CD4-positive, alpha-beta T cell treated with Interleukin-4 for 1 hour (primary cell): Measurements from ENCODE around the gene TCL1A.
"Not testable (repeated sequence)": the region's sequence is repeated elsewhere in the genome, so short reads cannot be mapped to it uniquely, and the experiment has no call there.

Experiments
- DNase-seq, 2 donors: peaks; one replicate each; pipeline ENCODE4 v3.0.0-alpha.2; 2020 to 2022

TCL1A gene

DNA sequence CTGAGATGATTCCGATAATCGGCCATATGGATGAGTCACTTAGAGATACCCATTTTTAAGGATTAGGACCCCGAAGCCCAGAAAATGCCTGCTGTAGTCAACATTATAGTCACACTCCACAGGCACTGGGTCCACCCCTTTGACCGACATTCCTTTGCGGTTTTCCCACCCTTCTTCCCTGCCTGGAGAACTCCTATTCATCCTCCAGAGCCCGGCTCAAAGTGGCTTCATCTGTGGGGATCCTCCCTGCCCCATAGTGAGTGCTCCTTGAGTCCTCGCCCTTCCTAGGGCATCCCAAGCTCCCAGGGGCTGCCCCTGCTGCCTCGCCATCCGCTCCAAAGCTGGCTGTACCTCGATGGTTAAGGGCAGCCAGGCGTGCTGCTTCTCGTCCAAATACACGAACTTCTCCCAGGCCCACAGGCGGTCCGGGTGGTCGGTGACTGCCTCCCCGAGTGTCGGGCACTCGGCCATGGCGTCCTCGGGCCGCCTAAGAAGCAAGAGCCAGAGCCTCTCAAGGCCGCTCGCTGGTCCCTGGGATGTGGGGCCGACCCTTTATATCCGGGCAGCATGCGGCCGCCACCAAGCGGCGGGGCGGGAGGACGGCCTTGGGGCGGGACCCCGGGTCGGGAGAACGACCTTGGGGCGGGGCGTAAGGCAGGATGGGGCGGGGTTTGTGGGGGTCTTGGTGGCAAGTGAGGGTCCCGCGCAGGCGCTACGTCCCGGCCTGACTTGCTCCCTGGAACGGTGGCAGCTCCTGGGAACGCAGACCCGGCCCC lies at the start of gene TCL1A:
Gene TCL1A, minus strand, starts transcription at position 530 of the 776 bp plus-strand sequence. Its CDS starts 59 bp downstream, at position 471.
- DNase-seq = peak in 1 of 2 donors; percentile 61

- DNase-seq = not testable (repeated sequence)
Observed at GRCh38 chr14:95763032-95763431, 49.1 kb upstream of the TCL1A start.

- no peak for DNase-seq
Observed at GRCh38 chr14:95761436-95761835, 47.5 kb upstream of the TCL1A start.

DNA sequence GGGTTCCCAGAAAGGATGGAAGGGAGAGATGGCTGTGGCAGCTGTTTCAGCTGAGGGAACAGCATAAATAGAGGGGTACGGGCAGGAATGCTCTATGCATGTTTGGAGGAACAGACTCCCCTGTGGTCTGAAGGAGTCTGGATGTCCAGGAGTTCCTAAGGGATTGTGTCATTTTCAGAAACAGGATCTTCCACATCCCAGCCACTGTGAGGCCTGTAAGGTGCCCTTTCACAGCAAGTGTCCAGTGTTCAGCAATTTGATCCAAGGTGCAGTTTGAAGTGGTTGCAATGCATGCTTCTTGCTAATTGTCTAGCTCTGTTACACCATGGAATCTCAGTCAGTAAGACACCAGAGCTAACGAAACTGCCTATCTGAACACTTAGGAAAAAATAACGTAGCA lies 46.7 kb upstream of the TCL1A start:
- no peak for DNase-seq

DNA sequence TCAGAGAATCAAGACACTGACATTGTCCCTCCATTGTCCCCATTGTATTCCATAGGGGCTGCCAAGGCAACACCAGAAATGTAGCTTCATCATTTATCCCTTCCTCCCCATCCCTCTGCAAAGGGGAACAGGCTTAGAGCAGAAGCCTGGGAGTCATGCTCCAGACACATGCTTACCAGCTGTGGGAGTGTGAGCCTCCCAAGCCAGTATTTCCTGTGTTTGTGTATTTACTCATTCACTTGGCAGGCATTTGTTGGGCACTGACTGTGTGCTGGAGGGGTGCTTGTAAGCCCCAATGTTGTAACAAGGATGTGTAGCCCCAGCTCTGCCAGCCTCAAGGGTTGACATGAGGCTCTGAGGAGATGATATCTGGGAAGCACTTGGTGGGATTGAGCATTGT lies 46.0 kb upstream of the TCL1A start:
- DNase-seq = no peak

DNA sequence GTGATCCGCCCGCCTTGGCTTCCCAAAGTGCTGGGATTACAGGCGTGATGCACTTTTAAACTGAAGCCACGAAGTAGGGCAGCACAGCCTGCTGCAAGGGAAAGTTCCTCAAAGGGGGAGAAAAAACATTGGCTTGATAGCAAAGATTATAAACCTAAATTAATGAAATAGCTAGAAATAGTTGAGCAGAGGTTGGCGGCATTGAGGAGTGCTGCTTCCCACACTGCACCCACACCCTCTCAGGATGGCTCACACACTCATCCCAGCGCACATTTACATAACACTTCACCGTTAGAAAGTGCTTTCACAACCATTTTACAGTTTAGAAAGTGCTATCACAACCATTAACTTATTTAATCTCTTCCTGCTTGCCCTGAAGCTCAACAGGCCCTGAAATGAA lies 44.4 kb upstream of the TCL1A start:
- no peak for DNase-seq

DNA sequence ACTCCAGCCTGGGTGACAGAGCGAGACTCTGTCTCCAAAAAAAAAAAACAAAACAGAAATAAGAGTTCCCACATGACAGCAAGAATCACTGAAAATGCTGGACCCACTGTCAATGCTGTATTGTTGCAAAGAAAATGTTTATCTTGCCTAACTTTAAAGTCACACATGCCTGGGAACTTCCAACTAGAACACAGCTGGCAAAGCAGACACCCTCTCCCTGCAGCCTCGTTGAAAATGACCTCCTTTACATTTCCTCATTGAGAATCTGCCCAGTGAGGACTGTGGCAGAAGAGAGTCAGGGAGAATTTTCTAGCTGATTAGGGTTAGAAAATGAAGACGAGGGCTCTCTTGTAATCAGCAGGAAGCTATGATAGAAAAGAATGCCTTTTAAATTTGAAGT lies 42.8 kb upstream of the TCL1A start:
- no peak for DNase-seq

GRCh38 chr14:95756127-95756526 lies 42.2 kb upstream of the TCL1A start:
- no peak for DNase-seq

GRCh38 chr14:95741781-95742180 lies 27.9 kb upstream of the TCL1A start:
- no peak for DNase-seq

DNA sequence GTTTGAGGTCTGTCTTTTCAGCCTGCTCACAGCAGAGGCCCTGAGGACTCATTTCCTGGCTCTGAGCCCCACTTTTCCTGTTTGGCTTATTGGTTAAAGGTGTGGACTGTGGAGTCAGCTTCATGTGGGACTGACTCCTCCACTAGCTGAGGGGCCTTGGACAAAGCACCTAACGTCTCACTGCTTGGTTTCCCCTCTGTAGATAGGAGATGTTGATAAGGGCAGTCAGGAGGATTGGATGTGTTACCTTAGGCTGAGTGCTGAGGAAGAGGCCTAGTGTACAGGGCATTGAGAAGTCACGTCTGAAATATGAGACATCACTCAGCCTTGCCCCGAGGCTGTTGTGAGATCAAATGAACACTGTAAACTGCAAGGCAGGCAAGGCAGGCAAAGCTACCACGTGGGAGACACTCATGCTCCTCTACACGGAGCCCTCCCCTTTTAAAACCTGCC lies 27.1 kb upstream of the TCL1A start:
- DNase-seq = no peak

DNA sequence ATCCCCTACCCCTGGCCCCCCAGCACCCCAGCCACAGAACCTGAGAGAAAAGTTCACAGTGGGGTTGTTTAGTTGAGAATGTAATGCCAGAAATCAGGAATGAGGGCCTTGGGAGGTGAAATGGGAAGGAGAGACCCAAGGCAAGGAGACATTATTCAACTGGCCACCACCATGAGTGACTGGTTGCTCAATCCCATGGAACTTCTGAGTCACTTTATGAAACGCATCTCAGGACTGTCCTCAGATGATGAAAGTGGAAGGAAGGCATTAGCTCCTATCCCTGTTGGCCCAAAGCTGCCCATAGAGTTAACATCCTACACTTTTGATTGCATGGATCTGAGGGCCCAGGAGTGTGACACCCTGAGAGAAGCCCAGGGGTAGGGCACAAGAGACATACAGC lies 25.4 kb upstream of the TCL1A start:
- no peak for DNase-seq

DNA sequence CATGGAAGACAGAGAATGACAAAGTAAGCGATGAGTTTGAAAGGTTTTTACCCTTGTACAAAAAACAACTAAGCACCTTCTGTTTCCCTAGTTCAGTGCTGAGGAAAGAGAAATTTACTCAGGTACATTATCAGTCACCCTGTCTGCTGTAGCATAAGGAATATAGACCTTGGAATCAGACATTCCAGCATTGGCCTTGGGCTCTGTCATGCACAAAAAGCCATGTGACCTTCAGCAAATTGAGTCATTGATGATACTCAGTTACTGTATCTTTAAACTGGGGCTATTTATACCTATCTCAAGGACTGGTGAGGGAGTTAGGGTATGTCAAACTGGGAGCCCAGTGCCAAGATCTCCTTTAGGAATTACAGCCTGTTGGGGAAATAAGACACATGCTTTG lies 19.3 kb upstream of the TCL1A start:
- no peak for DNase-seq

DNA sequence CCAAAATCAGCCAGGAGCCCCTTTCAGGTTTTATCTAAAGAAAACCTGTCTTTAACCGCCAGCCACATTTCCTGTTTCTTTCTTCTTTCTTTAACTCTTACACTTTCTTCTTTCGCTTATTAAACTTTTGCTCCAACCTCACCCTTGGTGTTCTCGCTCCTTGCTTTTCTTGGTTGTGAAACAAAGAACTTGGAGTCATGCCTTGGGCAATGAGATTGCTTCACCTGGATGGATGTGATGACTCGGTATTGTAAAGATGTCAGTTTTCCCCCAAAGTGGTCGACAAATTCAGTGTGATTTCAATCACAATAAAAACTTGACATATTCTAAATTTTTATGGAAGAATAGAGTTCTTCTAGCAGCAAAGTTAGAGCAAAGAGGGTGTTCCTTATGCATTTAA lies 16.2 kb upstream of the TCL1A start:
- DNase-seq = no peak

DNA sequence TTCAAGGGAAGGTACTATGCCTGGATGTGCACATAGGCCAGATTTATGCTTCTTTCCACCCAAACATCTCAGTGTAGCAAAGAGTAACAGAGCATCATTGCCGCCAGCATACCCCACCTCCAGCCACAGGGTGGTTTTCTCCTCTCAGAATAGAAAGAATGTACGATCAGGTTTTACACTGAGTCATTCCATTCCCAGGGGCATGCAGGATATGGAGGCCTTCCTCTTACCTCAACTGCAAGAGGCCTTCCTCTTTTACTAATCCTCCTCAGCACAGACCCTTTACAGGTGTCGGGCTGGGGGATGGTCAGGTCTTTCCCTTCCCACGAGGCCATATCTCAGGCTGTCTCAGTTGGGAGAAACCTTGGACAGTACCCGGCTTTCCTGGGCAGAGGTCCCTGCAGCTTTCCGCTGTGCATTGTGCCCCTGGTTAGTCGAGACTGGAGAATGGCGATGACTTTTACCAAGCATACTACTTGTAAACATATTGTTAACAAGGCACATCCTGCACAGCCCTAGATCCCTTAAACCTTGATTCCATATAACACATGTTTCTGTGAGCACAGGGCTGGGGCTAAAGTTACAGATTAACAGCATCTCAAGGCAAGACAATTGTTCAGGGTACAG lies 15.6 kb upstream of the TCL1A start:
- DNase-seq = not testable (repeated sequence)

- DNase-seq = no peak
Observed at GRCh38 chr14:95727056-95727700, 13.3 kb upstream of the TCL1A start.

DNA sequence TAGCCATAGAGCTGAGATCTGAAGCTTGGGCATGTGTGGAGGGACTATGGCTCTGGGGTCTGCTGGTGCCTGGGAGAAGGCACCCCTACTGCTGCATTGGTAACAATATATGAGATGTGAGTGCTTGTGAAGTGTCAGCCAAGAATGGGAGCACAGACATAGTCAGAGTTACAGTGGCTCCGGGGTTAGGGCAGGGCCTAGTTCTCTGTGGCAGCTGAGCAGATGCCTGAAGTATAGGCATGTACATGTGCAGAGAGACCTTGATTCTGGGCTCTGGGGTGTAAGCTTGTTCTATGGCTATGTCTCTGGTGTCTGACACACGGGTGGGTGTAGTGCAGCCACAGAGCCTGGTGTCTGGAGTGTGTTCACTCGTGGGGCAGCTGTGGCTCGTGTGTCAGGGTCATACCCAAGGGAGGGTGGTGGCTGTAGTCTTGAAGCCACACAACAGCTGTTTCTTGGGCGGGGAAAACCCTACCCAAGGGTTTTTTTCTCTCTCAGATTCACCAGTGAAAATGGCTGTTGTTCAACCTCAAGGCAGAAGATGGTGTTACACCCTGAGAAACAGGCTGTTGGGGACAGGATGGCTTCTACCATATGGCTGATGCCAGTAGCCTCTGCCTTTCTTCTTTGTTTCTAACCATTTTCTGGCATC lies 11.9 kb upstream of the TCL1A start:
- peak in 1 of 2 donors; percentile 44 for DNase-seq

GRCh38 chr14:95722525-95723190 lies 8.7 kb upstream of the TCL1A start:
- DNase-seq = no peak

DNA sequence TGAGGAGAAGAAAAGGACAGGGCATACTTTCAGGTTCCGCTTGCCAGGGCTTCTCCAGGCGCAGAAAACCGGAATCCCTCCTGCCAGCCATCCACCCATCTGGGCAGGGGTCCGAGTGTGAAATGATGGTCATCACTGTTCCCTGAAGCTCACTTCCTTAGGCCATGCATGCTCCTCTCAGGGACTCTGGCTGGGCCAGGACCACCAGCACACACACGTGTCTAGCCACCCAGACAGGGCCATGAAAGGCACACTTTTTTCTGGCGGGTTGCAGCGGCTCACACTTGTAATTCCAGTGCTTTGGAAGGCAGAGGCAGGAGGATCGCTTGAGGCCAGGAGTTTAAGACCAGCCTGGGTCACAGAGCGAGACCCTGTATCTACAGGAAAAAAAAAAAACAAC lies 1.5 kb downstream of the TCL1A start:
- no peak for DNase-seq

DNA sequence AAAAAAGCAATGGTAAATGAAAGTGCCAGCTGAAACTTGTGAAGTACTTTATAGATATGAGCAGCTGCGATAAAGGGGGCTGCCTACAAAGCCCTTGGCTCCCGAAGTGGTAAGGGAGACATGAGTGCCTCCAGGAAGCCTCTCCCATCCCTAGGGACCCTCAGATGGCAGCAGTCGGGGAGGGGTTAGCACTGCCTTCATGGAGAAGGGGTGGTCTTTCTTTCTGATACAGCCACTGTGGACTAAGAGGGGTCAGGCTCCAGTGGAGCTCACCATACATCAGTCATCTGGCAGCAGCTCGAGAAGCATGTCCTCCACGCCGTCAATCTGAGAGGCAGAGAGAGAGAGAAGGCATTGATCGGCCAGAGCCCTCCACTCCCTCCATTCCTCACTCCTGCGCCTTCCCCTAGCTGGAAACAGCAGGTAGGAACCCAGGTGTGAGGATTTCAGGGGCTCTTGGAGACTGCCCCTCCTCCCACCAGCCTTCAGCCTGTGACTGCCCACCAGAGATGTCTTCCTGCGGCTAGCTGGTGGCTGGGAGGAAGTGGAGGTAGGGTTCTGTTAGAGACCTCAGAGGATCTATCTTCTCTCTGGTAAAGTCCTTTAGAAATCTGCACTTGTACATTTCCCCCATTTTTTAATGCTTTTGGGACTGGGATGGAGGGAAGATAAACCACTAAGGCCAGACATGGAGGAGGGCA lies 2.3 kb downstream of the TCL1A start:
- DNase-seq = no peak

GRCh38 chr14:95710106-95710505 lies 3.8 kb downstream of the TCL1A start:
- no peak for DNase-seq

DNA sequence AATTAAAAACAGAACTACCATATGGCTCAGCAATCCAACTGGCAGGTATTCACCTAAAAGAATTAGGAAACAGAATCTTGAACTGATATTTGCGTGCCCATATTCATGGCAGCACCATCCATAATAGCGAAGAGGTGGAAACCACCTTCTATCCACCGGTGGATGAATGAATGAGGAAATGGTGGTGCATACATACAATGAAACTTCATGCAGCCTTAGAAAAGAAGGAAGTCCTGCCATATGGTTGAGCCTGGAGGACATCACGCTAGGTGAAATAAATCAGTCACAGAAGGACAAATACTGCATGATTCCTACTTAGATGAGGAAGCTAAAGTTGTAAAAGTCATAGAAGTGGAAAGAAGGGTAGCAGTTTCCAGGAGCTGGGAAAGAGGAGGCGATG lies 6.6 kb downstream of the TCL1A start:
- DNase-seq = no peak

- DNase-seq = no peak
Observed at GRCh38 chr14:95705518-95705917, 8.4 kb downstream of the TCL1A start.
